ENCODE measurements around the gene FILIP1. TPM values are rescaled to one million over a fixed set of nuclear protein-coding genes. Genes with fewer than 3 reads are reported as not detected.

Gene FILIP1
- total RNA-seq, 4 donors from 2014 or later, result 6.0 to 12.3 (median 7.2) TPM

- Histone ChIP-seq H3K36me3 (no peaks in the 10 kb centered on the region), H3K4me3 (peak overlapping the region in 1 of 4 donors; percentile 88), H3K27ac (no peak overlapping the region), H3K9me3 (no peaks in the 10 kb centered on the region), H3K27me3 (no peaks in the 10 kb centered on the region), H3K4me1 (peaks cover 20 to 76% (median 30%) of the 10 kb centered on the region in 4 donors)
- intact Hi-C loops (cut with DNase I; ENCODE audit: low total_unique reads) (no loop called here), in situ Hi-C loops (cut with MboI; ENCODE audit: low pct_ligation_motif_present in 1 of 4, low pct_unique_long_range_greater_than_20kb in 1 of 4, low sequenced_read_pairs in 3 of 4) (no loop called here)
- TF ChIP-seq EP300 (IDR thresholded peaks at IDR 0.05; ENCODE audit: low read depth) (no peak), POLR2AphosphoS5 (IDR thresholded peaks at IDR 0.05) (no peak), POLR2A (IDR thresholded peaks at IDR 0.05) (no peak)
- TF ChIP-seq, protein P1, sequence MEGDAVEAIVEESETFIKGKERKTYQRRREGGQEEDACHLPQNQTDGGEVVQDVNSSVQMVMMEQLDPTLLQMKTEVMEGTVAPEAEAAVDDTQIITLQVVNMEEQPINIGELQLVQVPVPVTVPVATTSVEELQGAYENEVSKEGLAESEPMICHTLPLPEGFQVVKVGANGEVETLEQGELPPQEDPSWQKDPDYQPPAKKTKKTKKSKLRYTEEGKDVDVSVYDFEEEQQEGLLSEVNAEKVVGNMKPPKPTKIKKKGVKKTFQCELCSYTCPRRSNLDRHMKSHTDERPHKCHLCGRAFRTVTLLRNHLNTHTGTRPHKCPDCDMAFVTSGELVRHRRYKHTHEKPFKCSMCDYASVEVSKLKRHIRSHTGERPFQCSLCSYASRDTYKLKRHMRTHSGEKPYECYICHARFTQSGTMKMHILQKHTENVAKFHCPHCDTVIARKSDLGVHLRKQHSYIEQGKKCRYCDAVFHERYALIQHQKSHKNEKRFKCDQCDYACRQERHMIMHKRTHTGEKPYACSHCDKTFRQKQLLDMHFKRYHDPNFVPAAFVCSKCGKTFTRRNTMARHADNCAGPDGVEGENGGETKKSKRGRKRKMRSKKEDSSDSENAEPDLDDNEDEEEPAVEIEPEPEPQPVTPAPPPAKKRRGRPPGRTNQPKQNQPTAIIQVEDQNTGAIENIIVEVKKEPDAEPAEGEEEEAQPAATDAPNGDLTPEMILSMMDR (IDR thresholded peaks at IDR 0.05), result no peak
- no peak for DNase-seq
These were observed 211.9 kb downstream of the FILIP1 start for GRCh38 chr6:75281653-75282052.

GRCh38 chr6:75280131-75280855 is 213.3 kb downstream of the FILIP1 start:
- Histone ChIP-seq H3K27ac (no peak overlapping the region), H3K4me3 (no peak overlapping the region)
- intact Hi-C loops (cut with DNase I; ENCODE audit: low total_unique reads), result no loop called here

GRCh38 chr6:75279418-75279817 is 214.2 kb downstream of the FILIP1 start:
- DNase-seq, result no peak
- Histone ChIP-seq H3K9me3 (no peaks in the 10 kb centered on the region), H3K4me3 (no peak overlapping the region), H3K27ac (peak overlapping the region in 1 of 4 donors; percentile 4), H3K36me3 (no peaks in the 10 kb centered on the region), H3K27me3 (no peaks in the 10 kb centered on the region), H3K4me1 (peaks cover 20 to 79% (median 33%) of the 10 kb centered on the region in 4 donors)
- TF ChIP-seq POLR2AphosphoS5 (IDR thresholded peaks at IDR 0.05) (no peak), POLR2A (IDR thresholded peaks at IDR 0.05) (no peak), EP300 (IDR thresholded peaks at IDR 0.05; ENCODE audit: low read depth) (no peak)
- TF ChIP-seq, protein P1 (IDR thresholded peaks at IDR 0.05), result no peak
- intact Hi-C loops (cut with DNase I; ENCODE audit: low total_unique reads) (no loop called here), in situ Hi-C loops (cut with MboI; ENCODE audit: low pct_ligation_motif_present in 1 of 4, low pct_unique_long_range_greater_than_20kb in 1 of 4, low sequenced_read_pairs in 3 of 4) (no loop called here)
- 73 to 86% methylated on average over 2 of the region's 2 CpGs for WGBS, 2 donors (ENCODE audit: low coverage in 1 of 2)

More at GRCh38 chr6:75280131-75280855, 213.3 kb downstream of the FILIP1 start:
- H3K27me3 ChIP-seq, result no peaks in the 10 kb centered on the region
- WGBS, 2 donors (ENCODE audit: low coverage in 1 of 2), result 71 to 92% methylated on average over 4 of the region's 4 CpGs
- in situ Hi-C loops (cut with MboI; ENCODE audit: low pct_ligation_motif_present in 1 of 4, low pct_unique_long_range_greater_than_20kb in 1 of 4, low sequenced_read_pairs in 3 of 4), result no loop called here
- peaks cover 20 to 73% (median 30%) of the 10 kb centered on the region in 4 donors for H3K4me1 ChIP-seq
- H3K36me3 ChIP-seq, result no peaks in the 10 kb centered on the region
- DNase-seq, result no peak
- TF ChIP-seq EP300 (IDR thresholded peaks at IDR 0.05; ENCODE audit: low read depth), result no peak
- TF ChIP-seq, protein P1 (IDR thresholded peaks at IDR 0.05), result no peak
- no peak for TF ChIP-seq POLR2AphosphoS5 (IDR thresholded peaks at IDR 0.05)
- TF ChIP-seq POLR2A (IDR thresholded peaks at IDR 0.05), result no peak
- H3K9me3 ChIP-seq, result no peaks in the 10 kb centered on the region

- H3K9me3 ChIP-seq, result no peaks in the 10 kb centered on the region
- no peak overlapping the region for H3K4me3 ChIP-seq
- no peaks in the 10 kb centered on the region for H3K27me3 ChIP-seq
- 51 to 74% methylated on average over 3 to 4 of the region's 4 CpGs for WGBS, 2 donors (ENCODE audit: low coverage in 1 of 2)
- intact Hi-C loops (cut with DNase I; ENCODE audit: low total_unique reads), result no loop called here
- in situ Hi-C loops (cut with MboI; ENCODE audit: low pct_ligation_motif_present in 1 of 4, low pct_unique_long_range_greater_than_20kb in 1 of 4, low sequenced_read_pairs in 3 of 4), result no loop called here
- no peak for TF ChIP-seq POLR2A (IDR thresholded peaks at IDR 0.05)
- TF ChIP-seq, protein P1 (IDR thresholded peaks at IDR 0.05), result no peak
- no peak for TF ChIP-seq EP300 (IDR thresholded peaks at IDR 0.05; ENCODE audit: low read depth)
- TF ChIP-seq POLR2AphosphoS5 (IDR thresholded peaks at IDR 0.05), result no peak
- no peaks in the 10 kb centered on the region for H3K36me3 ChIP-seq
- no peak overlapping the region for H3K27ac ChIP-seq
- DNase-seq, result no peak
- H3K4me1 ChIP-seq, result peaks cover 23 to 84% (median 33%) of the 10 kb centered on the region in 4 donors
These were observed 215.0 kb downstream of the FILIP1 start for GRCh38 chr6:75278474-75279077.
